Stromal cell of bone marrow (primary cell): Measurements from ENCODE around the gene ERBB4.
"Not testable (repeated sequence)": the region's sequence is repeated elsewhere in the genome, so short reads cannot be mapped to it uniquely, and the experiment has no call there.

Source experiments
- DNase-seq: peaks from one replicate; pipeline ENCODE4 v3.0.0-alpha.2; 2012; ENCODE audit warnings: low read depth

The ERBB4 gene

DNA sequence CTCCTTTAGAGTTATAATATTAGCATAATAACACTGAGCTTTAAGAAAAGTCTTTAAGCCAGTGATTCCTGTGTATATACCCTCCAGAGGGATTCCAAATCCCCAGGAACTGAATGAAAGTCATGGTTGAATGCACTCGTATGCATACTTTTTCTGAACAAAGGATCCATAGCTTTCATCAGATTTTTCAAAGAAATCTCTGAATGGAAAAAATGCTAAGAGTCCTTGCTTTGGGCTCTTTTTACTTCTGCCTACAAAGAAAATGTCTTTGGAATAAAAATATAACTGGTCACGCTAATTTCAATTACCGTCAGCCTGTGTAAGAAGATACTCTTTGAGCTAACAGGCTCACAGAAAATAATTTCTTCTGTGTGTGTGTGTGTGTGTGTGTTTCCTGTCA, 939.5 kb downstream of the ERBB4 start:
- no peak for DNase-seq

DNA sequence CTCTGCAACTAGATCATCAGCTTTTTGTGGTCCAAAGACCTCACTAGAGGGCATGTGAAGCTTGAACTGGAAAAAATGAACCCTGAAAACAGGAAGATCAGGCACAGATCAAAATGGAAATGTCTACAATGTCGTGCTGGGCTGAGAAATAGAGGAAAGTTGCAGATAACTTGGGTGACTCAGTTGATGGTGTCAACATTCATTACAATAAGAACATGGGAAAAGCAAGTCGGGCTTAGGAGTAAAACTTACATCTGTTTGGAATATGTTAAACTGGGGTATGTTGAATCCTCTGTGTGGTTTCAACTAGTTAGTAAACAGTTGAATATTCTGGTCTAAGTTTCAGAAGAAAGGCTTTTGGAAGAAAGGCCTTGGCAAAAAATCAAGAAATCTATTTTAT, 940.4 kb downstream of the ERBB4 start:
- no peak for DNase-seq

DNA sequence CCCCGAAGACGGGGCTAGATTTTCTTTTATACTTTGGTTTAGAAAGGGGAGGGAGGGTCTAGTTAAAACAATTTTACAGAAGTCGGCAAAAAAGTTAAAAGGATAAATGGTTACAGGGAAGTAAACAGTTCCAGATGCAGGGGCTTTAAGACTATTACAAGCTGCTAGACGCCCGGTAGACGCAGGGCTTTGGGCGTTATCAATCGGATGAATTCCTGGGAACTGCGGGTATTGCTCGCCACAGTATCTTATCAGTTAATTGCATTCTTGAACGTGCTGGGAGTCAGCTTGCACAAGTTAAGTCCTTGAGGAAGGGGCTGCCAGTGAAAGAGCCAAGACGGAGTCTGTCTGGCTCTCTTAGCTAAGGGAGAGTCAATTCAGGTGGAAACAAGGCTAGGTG, 946.6 kb downstream of the ERBB4 start:
- not testable (repeated sequence) for DNase-seq

DNA sequence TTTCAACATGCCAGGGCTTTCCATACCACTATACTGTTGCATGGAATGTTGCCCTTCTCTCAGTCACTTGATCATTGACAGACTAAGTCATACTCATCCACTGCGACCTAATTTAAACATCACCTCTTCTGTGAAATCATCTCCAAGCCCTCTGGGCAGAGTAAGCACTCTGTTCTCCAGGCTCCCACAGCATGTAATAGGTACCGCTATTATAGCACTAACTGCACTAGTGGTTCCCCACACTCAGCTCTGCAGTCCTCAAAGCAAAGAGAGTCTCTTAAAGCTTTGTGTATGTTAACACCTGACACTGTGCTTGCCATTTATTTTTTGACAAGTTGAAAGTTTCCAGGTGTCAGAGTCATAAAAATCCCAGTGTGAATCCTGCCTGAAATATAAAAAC, 947.2 kb downstream of the ERBB4 start:
- no peak for DNase-seq

DNA sequence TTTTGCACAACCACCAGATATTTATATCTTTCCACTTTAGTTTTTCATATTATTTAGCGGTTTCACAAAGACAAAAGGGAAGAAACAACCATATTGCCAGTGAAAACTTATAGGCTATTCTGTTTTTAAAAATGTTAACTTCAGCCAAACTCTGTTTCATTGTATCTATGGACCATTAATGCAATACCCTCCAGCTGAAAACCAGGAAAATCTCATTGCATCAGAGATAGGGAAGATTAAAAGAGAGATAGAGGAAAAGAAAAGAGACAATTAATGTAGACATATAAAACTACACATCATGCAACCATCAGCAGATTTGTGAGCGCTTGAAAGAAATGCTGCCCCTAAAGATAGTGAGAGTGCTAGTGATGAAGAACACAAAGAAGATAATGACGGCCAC, 970.2 kb downstream of the ERBB4 start:
- DNase-seq: no peak

DNA sequence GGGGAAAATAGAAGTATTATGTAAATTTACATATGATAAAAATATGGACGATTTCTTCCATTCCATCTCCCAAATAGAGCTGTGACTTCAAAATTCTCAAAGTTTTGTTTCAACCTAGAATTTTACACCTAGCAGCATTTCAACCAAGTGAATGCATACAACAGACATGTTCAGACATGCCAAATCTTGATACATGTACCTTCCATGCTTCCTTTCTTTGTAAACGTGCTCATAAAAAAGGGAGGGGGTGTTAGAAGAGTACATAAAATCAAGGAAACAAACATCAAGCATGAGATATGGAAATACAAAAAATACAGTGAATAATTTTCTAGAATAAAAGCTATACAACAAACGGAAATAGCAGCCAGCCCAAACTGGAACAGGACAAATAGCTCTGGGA, 974.2 kb downstream of the ERBB4 start:
- no peak for DNase-seq

DNA sequence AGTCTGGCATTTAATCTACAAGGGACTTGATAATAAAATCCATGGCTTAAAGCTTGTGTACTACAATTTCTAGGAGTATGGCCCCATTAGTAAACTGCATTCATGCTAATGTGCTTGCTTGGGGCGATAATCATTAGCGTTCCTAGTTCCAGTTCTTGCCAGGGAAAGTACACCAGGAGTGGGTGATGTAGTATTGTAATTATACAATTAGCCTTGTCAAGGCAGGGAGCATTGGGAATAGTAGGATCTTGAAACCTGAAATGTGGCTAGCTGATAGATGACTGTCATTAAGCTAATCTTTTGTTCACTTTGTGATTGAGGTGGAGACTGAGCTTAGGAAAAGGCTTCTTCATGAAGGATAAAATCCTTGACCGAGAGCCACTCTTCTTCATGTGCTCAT, 993.0 kb downstream of the ERBB4 start:
- no peak for DNase-seq

DNA sequence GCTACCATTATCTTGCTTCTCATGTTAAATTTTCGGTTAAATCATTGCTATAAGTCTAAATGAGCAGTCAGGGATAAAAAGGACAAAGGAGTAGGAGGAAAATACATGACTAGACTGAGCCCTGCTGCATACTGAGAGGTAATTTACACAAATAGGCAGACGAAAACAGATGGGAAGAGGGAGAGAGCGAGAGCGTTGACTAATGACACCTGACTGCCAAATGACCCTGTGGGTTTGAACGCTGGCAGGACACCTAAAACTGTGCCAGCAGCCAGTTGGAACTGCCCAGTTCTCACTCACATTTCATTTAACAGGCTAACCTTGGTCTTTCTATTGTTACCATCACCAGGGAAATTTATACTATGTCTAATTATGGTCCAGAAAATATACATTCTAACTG, 1004.0 kb downstream of the ERBB4 start:
- no peak for DNase-seq

DNA sequence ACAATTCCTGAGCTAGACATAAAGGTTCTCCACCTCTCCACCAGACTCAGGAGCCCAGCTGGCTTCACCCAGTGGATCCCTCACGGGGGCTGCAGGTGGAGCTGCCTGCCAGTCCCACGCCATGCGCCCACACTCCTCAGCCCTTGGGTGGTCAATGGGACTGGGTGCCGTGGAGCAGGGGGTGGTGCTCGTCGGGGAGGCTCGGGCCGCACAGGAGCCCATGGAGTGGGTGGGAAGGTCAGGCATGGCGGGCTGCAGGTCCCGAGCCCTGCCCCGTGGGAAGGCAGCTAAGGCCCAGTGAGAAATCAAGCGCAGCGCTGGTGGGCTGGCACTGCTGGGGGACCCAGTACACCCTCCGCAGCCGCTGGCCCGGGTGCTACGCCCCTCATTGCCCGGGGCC, 1014.4 kb downstream of the ERBB4 start:
- not testable (repeated sequence) for DNase-seq

DNA sequence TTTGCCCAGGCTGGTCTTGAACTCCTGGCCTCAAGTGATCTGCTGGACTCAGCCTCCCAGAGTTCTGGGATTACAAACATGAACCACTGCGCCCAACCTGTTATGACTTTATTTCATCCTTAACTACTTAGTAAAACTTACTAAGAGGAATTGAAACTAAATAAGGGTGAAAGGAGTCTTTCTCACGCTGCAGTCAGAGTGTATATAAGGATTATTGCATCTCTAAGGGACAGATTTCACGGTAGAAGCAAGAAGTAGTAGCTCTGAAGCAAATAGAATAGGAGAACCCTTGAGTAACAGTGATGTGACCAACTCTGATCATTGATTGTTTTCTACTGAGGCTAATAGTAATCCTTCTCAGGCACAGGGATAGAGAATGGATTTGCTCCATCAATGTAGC, 1022.1 kb downstream of the ERBB4 start:
- no peak for DNase-seq

DNA sequence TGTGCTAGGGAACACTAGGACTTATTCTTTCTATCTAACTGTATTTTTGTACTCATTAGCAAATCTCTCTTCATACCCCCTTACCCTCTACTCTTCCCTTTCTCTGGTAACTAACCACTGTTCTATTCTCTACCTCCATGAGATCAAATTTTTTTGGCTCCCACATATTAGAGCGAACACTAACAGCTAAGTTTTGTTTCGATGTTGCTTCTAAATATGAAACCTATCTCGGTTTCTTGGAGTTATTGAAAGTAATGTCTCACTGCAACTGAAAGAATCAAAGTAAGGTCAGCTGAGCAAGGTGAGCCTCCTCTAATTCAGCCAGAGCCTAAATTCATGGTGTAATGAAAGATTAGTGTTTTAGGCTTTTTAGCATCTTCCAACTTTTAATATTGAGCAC, 1024.6 kb downstream of the ERBB4 start:
- no peak for DNase-seq

DNA sequence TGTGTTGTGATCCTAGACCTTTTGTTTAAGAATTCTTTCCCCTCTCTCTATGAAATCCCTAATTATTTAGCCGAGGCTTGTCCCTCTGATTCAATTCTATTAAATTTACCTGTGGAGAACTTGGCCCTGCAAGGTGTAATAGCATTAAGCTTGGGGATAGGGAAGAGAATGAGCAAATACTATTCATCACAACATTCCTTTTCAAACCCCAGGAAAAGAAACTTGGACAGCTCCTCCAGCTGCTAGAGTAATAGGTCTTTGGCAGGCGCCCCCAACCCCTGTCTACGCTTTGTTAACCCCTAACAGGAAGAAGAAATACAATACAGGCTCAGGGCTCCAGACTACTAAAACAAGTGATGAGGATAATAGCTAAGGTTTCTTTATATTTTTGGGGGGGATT, 1025.2 kb downstream of the ERBB4 start:
- no peak for DNase-seq

DNA sequence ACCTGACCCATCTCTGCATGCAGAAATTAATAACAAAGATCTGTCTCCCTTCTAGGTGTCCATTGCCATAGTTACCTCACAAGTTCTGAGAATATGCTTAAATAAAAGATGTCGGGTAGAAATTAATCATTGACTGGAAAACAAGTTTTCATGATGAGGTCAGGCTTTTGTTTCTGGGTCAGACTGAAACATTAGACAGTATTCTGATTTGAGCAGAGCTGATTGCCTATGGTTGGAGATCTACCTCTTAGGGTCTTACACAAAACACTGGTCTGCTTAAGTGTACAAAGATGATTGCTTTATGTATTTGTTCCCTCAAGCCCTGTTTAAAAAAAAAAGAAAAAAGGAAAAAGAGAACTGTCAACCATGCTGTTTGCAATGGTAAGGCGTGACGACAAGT, 1025.8 kb downstream of the ERBB4 start:
- no peak for DNase-seq

DNA sequence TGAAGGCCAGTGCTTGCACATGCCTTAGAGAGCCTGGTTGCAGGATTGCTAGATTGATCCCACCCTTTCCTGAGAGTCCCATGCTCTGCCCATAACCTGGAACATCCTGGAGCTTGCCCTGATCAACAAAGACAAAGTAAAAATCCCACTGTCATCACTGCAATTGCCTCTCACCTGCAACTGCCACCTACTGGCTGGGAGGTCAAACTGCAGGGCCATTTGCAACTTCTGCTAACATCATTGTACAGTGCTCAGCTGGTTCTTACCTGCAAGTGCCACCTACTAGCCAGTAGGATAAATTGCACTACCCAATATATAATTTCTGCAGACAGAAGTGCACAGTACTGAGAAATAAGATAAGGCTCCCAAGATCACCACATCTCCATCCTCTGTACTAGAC, 1034.7 kb downstream of the ERBB4 start:
- no peak for DNase-seq

DNA sequence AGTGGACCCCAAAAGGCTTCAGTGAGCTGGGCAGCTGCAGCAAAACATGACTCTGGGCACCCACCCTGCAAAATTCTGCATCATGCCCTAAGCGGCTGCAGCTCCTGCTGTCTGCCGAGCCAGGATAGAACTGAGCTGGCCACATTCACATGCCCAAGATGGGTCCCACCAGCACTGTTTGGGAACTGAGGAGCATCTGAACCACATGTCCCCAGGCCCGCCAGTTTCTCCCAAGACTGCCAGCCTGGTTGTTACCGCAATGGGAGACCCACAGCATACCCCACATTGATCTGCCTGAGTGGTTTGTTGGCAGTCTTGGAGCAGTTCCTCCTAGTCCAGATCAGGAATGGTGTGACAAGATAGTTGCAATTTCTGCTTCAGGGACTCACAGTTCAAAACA, 1035.4 kb downstream of the ERBB4 start:
- no peak for DNase-seq

DNA sequence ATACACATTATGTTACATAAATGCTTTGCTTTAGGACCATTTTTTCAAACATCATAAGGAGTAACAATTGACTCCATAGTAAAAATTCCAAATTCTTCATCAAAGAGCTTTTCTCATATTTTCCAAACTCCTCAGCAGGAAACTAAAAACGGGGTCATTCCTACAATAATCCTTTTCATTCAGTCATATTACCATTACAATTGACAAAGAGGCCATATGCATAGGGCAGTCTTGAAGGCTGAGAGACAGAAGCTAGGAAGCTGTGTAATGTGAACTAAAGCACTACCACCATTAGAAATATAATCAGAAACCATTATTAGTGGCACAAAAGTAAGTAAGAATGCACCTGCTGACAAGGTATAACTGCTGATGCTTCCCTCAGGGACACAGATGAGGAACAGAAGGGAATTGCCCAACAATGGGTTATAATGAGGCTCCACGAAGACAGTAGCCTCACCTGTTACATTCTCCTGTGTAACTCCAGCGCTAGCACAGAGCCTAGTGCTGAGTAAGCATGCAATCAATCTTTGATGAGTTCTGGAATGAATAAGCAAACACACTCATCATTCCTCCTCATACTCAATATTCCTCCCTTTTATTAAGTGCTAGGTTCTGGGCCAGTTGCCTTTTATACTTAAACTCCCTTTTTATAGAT, 1039.9 kb downstream of the ERBB4 start:
- DNase-seq: no peak

DNA sequence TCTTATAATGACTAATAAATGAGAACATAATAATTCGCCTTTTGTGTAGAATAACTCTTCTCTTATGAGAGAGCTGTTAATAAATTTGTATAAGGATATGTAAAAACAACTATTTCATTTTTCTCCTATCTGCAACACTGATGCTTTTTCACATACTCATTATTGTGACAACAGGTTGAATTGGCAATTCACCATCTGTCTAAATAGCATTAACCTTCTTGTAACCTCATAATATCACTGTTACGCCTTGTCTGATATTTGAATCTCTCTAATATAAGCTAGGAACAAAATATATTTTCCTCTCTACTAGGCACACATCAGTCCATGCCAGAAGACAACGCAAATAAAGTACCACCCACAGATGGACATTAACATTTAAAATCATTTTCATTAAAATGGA, 1043.3 kb downstream of the ERBB4 start:
- no peak for DNase-seq

DNA sequence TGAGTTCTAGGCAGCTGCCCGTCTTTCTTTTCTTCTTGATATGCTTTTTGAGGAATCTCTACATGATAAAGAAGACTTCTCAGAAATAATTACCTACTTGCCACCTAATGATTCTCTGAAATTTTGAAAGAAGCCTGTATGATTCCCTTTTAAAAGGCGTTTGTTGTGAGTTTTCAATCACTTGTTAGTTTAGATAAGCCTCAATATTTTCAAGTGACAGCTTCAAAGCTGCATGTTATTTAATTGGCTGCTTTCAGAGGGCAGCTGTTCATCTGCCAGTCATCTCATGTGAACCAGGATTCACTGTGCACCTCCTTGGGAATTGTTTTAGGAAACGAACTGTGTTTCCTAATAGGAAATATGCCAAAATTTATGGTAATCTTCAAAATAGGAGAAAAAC, 1044.1 kb downstream of the ERBB4 start:
- no peak for DNase-seq

DNA sequence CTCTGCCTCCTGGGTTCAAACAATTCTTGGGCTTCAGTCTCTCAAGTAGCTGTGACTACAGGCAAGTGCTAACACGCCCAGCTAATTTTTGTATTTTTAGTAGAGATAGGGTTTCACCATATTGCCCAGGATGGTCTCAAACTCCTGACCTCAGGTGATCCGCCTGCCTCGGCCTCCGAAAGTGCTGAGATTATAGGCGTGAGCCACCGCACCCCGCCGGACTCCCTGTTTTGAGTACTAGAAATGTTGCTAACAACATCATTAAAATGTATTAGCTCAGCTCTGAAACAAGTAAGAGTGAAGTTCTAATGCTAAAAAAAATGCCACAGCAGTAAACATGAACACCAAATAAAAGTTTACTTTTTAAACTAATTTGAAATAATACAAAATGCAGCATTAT, 1044.5 kb downstream of the ERBB4 start:
- no peak for DNase-seq

DNA sequence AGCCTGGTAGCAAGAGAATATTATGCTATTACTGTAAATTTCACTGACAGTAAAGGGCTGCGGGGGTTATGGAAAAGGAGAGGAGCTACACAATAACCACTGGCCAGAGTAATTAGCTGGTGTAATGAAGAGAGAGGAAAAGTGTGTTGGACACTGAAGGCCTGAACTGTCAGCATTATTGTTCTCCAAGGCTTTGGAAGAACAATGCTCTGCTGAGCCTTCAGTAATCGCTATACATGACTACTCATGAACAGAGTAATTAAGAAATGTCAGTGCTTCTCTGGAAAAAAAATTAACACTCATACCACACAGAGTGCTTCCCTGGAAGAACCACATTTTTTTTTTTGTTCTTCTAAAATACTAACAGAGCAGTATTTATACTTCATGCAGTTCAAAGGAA, 1050.9 kb downstream of the ERBB4 start:
- no peak for DNase-seq

DNA sequence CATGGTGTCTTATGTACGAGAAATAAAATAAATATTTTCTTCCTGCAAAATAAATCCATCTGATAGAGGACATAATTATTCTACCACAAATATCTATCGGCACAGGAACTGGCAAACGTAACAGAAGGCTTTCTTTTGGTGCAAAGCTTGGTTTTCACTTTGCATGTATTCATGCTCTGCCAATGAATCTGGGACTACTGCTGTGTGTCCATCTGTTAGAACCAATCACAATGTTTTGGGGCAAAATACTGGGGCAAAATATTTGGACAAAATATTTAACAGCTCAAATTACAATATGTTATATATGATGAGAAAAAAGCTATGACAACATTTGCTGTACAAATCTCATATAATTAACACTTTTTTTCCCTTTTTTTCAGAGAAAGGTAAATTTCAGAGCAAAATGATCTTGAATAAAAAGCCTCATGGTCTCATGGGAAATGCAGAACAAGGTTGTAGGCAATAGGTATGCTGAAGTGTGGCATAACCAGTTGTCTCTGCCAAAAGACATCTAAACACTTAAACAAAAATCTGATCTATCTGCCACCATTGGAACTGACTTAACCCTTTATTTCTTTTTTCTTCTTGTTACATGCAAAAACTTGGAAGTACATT, 1059.0 kb downstream of the ERBB4 start:
- DNase-seq: no peak

DNA sequence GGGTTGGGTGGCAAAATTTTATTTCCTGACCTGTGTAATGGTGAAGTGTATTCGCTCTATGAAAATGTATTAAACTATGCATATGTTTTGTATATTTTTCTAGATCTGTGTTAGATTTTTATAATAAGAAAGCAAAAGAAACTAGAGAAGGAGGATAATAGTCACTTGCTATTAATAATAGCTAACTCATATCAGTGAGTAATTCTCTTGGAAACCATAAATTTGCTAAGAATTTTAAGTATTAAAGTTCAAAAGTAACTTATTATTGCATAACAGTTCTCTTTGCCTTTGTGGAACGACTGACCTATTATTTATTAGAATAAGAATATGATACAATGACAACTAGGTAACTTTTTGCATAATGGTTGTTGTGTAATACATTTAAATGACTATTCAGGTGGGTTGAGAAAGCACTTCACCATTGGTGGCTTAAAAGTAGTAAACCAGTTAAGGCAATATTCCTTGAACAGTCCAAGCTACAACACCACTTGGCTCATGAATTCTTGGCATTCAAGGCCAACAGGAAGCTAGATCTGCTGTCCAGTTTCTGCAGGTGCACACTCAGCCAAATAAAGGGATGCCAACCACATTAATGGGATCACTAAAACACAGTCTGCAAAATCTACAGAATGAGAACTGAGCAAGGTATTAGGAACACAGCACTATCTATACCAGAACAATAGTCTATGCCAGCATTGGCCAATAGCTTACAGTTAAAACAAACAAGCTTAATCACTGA, 1060.9 kb downstream of the ERBB4 start:
- no peak for DNase-seq

DNA sequence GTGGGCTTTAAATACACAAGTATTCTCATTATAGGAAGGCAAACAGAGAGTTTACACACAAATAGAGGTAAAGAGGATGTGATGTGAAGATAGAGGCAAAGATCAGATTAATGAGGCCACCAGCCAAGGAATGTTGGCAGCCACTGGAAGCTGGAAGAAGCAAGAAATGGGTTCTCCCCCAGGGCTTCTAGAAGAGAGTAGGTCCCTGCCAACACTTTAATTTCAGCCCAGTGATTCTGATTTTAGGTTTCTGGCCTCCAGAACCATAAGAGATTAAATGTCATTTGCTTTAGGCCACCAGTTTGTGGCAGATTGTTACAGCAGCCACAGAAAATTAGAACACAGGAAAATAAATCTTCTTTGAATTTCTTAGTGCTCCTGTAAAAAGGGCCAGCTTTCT, 1065.5 kb downstream of the ERBB4 start:
- no peak for DNase-seq

DNA sequence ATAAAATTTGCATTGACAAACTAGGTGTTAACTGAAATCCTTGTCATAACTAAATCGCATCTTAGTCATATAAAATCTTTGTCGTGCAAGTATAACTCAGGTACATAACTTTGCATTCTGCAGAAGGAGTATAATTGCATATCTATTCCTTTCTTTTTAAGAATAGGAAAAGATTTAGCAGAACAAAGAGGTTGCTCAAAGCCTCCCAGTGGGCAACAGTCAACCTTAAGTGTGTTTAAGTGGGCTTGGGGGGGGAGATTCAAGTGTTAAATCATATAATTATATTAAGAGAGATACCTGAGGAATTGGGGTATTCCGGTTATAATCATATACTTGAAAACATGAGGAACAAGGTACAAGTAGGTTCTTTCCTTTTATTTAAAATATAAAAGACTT, 1068.9 kb downstream of the ERBB4 start:
- no peak for DNase-seq
